Vein endothelial cell (primary cell): Measurements from ENCODE around the gene FAM3A. TPM values are rescaled to one million over a fixed set of nuclear protein-coding genes. Genes with fewer than 3 reads are reported as not detected.

ENCODE experiments used
- small RNA-seq: library from RNA; depleted of rRNA; stranded (forward); fragments of <200 nt; gene quantifications from one replicate; pipeline ENCODE3, GENCODE V24; 2012
- total RNA-seq: library from RNA; depleted of rRNA; stranded (reverse); fragments of >200 nt; gene quantifications from 2 replicates; pipeline ENCODE4 v1.2.3, GENCODE V29; 2012

FAM3A gene
- total RNA-seq = 17.7 and 22.2 TPM in 2 replicates

GRCh38 chrX:154515966-154516655 is at the start of gene FAM3A:
Gene FAM3A (minus strand): TSS chrX:154516232. CDS start chrX:154515772, 460 bp downstream.

GRCh38 chrX:154547245-154548027 is 31.4 kb upstream of the FAM3A start, which contains the start of gene IKBKG:
Gene IKBKG (plus strand): TSS chrX:154547620. CDS start chrX:154552003, 4,383 bp downstream.

DNA sequence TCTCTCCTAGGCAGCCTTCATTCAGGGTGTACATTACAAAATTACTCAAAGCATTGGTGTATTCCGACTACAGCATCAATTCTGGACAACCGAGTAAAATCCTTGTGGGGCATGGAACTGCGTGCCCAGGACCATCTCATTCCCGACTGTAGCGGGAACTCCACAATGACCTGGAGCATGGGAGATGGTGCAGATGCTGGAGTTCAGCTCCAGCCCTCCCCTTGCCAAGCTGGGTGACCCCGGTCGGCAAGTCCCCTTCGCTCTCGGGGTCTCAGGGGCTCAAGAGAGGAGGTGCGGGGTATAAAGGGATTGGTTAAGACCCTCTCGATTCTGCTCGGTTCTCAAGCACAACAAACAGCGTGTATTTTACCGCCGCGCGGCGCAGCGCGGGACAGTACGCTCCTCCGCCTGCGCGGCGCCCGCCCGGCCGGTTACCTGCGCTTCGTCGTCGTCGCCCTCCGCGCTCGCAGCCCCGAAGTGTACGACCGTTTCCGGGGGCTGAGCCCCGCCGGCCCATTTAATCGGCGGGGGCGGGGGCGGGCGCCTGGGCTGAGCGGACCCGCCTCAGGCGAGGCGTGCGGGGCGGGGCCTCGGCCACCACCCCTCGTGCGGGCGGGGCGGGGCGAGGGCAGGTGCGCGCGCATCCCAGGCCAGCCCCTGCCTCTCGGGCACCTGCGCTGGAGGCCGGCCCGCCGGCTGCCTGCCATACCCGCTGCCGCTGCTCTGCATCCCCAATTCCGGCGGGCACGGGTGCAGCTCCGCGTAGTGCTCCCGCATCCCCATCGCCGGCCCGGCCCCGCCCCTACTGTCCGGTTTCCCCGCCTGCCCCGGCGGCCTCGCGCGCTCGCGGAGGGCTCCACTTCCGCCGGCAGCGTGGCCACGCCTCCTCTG is 30.6 kb upstream of the FAM3A start, which contains the start of gene G6PD:
Gene G6PD (minus strand): TSS at position 493 of the 891 bp plus-strand sequence. CDS start 691 bp downstream, outside the sequence.

DNA sequence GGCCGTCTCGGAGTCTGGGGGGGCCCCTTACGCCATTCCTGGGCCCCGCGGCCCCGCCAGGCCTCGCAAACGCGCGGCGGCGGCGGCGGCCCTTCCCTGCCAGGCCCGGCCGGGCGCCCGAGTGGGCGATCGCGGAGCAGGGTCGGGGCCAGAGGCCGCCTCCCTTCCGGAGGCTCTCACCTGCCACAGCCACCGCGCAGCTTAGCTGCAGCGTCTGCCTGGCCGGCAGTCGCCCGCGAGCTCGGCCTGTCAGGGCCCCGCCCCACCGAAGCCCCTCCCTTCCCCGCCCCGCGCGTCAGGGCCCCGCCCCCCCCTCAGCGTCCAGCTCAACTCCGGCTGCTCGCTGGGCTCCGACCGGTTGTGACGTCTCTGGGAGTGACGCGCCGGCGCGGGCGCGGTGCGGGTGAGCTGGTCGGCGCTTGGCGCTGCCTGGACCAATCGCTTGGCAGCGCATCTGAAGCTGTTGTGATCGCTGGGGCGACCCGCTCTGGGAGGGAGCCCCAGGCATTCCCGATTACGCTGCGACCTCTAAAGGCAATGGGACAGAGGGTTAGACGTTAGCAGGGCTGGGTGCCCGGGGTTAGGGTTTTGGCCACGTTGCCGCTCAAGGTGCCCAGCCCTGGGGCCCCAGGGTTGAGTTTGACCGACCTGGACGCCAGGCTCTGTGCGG is 25.5 kb downstream of the FAM3A start, which contains the start of gene SLC10A3:
Gene SLC10A3 (minus strand): TSS at position 216 of the 670 bp plus-strand sequence. CDS start 1,689 bp downstream, outside the sequence.

DNA sequence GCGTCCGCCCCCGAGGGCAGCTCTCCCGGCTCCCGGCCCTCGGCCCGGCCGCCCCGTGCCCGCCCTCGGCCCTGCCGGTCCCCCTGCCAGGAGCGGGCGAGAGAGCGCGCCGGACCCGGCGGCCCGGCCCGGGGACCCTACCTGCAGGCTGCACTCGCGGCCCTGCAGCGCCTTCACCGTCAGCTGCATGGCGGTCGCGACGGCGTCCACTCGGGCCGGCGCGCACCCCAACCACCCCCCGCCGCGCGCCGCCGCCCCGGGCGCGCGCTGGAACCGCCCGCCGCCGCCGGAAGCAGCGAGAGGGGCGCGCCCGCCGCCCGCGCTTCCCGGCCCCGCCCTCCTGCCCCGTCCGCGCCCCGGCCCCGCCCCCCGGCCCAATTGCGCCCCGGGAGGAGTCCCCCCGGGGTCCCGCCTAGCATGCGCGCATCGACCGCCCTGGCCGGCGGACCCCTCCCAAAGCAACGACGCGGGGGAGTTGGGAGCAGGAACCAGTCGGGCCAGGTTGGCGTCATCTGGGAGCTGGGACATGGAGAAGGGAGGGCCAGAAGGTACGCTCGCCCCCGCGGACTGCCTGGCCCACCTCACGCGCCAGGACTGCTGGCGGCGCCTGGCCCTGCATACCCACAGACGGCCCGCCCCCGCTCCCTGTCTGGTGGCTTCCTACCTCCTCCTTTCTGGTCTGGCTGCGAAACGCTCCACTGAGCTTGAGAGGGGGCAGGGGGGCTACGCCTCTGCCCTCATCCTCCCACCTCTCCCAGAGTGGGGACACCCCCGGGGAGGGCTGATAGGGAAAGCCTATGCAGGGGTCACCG is 29.4 kb downstream of the FAM3A start, which contains the start of gene UBL4A:
Gene UBL4A (minus strand): TSS at position 220 of the 812 bp plus-strand sequence. CDS start 31 bp downstream, at position 189.

GRCh38 chrX:154478728-154479622 is 37.1 kb downstream of the FAM3A start, which contains the start of gene LAGE3:
Gene LAGE3 (minus strand): TSS chrX:154479281. CDS start chrX:154478915, 366 bp downstream.

GRCh38 chrX:154458116-154458953 is 57.7 kb downstream of the FAM3A start, which contains the start of gene PLXNA3:
Gene PLXNA3 (plus strand): TSS chrX:154458281. CDS start chrX:154460184, 1,903 bp downstream.

Small RNA genes lying within 50 kb of the gene (small RNA-seq; reads per million reads assigned to genes)
- not detected for gene RN7SL697P

Other genes starting within 250 kb of the FAM3A start
- not detected in 2 replicates for gene TEX28, start 221.1 kb downstream of the FAM3A start, total RNA-seq
- 0.10 TPM in 1 of 2 replicates, not detected in the other for gene TKTL1, start 220.4 kb downstream of the FAM3A start, total RNA-seq
- 1,650 and 2,218 TPM in 2 replicates for gene FLNA, start 141.6 kb downstream of the FAM3A start, total RNA-seq
- gene EMD, start 136.9 kb downstream of the FAM3A start, total RNA-seq = 40.6 and 56.5 TPM in 2 replicates
- gene RPL10, start 117.9 kb downstream of the FAM3A start, total RNA-seq = 3,434 and 3,696 TPM in 2 replicates
- 102 and 110 TPM in 2 replicates for gene DNASE1L1, start 107.0 kb downstream of the FAM3A start, total RNA-seq
- 22.4 and 22.9 TPM in 2 replicates for gene TAFAZZIN, start 104.7 kb downstream of the FAM3A start, total RNA-seq
- 83.5 and 83.6 TPM in 2 replicates for gene ATP6AP1, start 87.6 kb downstream of the FAM3A start, total RNA-seq
- gene GDI1, start 79.1 kb downstream of the FAM3A start, total RNA-seq = 80.5 and 121 TPM in 2 replicates
- 39.4 and 44.1 TPM in 2 replicates for gene FAM50A, start 72.1 kb downstream of the FAM3A start, total RNA-seq
- gene PLXNA3, start 58.0 kb downstream of the FAM3A start, total RNA-seq = 14.9 and 21.6 TPM in 2 replicates
- 15.4 and 18.9 TPM in 2 replicates for gene LAGE3, start 37.0 kb downstream of the FAM3A start, total RNA-seq
- gene UBL4A, start 29.6 kb downstream of the FAM3A start, total RNA-seq = 39.9 and 43.1 TPM in 2 replicates
- 29.9 and 33.6 TPM in 2 replicates for gene SLC10A3, start 25.6 kb downstream of the FAM3A start, total RNA-seq
- gene G6PD, start 30.6 kb upstream of the FAM3A start, total RNA-seq = 96.0 and 108 TPM in 2 replicates
- 25.7 and 26.8 TPM in 2 replicates for gene IKBKG, start 31.4 kb upstream of the FAM3A start, total RNA-seq
- gene CTAG1A, start 68.9 kb upstream of the FAM3A start, total RNA-seq = not detected in 2 replicates
- not detected in 2 replicates for gene CTAG1B, start 103.0 kb upstream of the FAM3A start, total RNA-seq
- gene CTAG2, start 137.3 kb upstream of the FAM3A start, total RNA-seq = not detected in 2 replicates
- 9.4 and 18.0 TPM in 2 replicates for gene GAB3, start 234.8 kb upstream of the FAM3A start, total RNA-seq
- gene DKC1, start 246.6 kb upstream of the FAM3A start, total RNA-seq = 53.2 and 57.8 TPM in 2 replicates